ENCODE measurements around the gene ACTMAP.

GRCh38 chr19:40799558-40800338 lies 49.5 kb upstream of the ACTMAP start:
- TF ChIP-seq CTCF (IDR thresholded peaks at IDR 0.05), result no peak
- TF ChIP-seq EZH2 (IDR thresholded peaks at IDR 0.05), result no peak
